Measurements from ENCODE around the gene TMPRSS11E. TPM values are rescaled to one million over a fixed set of nuclear protein-coding genes. Genes with fewer than 3 reads are reported as not detected.
A peak's percentile ranks its signal among the peaks of the same experiment; 100 is the strongest.

The TMPRSS11E gene
- total and polyA plus RNA-seq, 2 donors (not counting 1 experiment from before 2014, with no cell fraction given) = not detected

- H3K27ac ChIP-seq (ENCODE audit: insufficient read depth, low read length) = no peak overlapping the region
- TF ChIP-seq EZH2 (IDR thresholded peaks at IDR 0.05; ENCODE audit: low read length, missing control alignments) = no peak
- TF ChIP-seq CTCF (conservative IDR thresholded peaks at IDR 0.05 in 1 of 2, IDR thresholded peaks at IDR 0.05 in 1 of 2; ENCODE audit: low read depth in 1 of 2, low read length in 2 of 2) = no peak
- H3K79me2 ChIP-seq (ENCODE audit: control insufficient read depth, insufficient read depth, low read length) = no peaks in the 10 kb centered on the region
- H3K4me1 ChIP-seq (ENCODE audit: control insufficient read depth, extremely low read depth, insufficient read depth, low read length) = no peaks in the 10 kb centered on the region
- H2AFZ ChIP-seq (ENCODE audit: low read length) = no peak overlapping the region
- H4K20me1 ChIP-seq (ENCODE audit: control insufficient read depth, extremely low read depth, insufficient read depth, low read length) = no peaks in the 10 kb centered on the region
- no peaks in the 10 kb centered on the region for H3K36me3 ChIP-seq (ENCODE audit: control insufficient read depth, insufficient read depth, low read length)
- no peak overlapping the region for H3K4me3 ChIP-seq (replicated peaks in 1 of 4; ENCODE audit: control extremely low read depth in 1 of 4, insufficient read depth in 1 of 4, low read depth in 3 of 4, low read length in 4 of 4)
- no peaks in the 10 kb centered on the region for H3K9me3 ChIP-seq (ENCODE audit: control insufficient read depth, insufficient read depth, low read depth, low read length)
- peak; percentile 11 to 66 for DNase-seq (ENCODE audit: low read depth in 2 of 2)
- H3K27me3 ChIP-seq (ENCODE audit: control insufficient read depth, insufficient read depth, low read length) = no peaks in the 10 kb centered on the region
- H3K4me2 ChIP-seq (ENCODE audit: extremely low read depth, insufficient read depth, low read length) = no peak overlapping the region
- H3K9ac ChIP-seq (ENCODE audit: insufficient read depth, low read length) = no peak overlapping the region
Observed at GRCh38 chr4:68463796-68464195, 16.5 kb downstream of the TMPRSS11E start.

- no peak overlapping the region for H3K4me3 ChIP-seq (replicated peaks in 1 of 4; ENCODE audit: control extremely low read depth in 1 of 4, insufficient read depth in 1 of 4, low read depth in 3 of 4, low read length in 4 of 4)
- H3K4me2 ChIP-seq (ENCODE audit: extremely low read depth, insufficient read depth, low read length) = no peak overlapping the region
- no peak for TF ChIP-seq CTCF (conservative IDR thresholded peaks at IDR 0.05 in 1 of 2, IDR thresholded peaks at IDR 0.05 in 1 of 2; ENCODE audit: low read depth in 1 of 2, low read length in 2 of 2)
- no peak for TF ChIP-seq EZH2 (IDR thresholded peaks at IDR 0.05; ENCODE audit: low read length, missing control alignments)
- DNase-seq (ENCODE audit: low read depth in 2 of 2) = no peak
- no peaks in the 10 kb centered on the region for H3K27me3 ChIP-seq (ENCODE audit: control insufficient read depth, insufficient read depth, low read length)
- H4K20me1 ChIP-seq (ENCODE audit: control insufficient read depth, extremely low read depth, insufficient read depth, low read length) = no peaks in the 10 kb centered on the region
- no peaks in the 10 kb centered on the region for H3K9me3 ChIP-seq (ENCODE audit: control insufficient read depth, insufficient read depth, low read depth, low read length)
- H3K79me2 ChIP-seq (ENCODE audit: control insufficient read depth, insufficient read depth, low read length) = no peaks in the 10 kb centered on the region
- H3K4me1 ChIP-seq (ENCODE audit: control insufficient read depth, extremely low read depth, insufficient read depth, low read length) = no peaks in the 10 kb centered on the region
- H3K9ac ChIP-seq (ENCODE audit: insufficient read depth, low read length) = no peak overlapping the region
- H3K27ac ChIP-seq (ENCODE audit: insufficient read depth, low read length) = no peak overlapping the region
- no peaks in the 10 kb centered on the region for H3K36me3 ChIP-seq (ENCODE audit: control insufficient read depth, insufficient read depth, low read length)
- H2AFZ ChIP-seq (ENCODE audit: low read length) = no peak overlapping the region
Observed at GRCh38 chr4:68465058-68465457, 17.8 kb downstream of the TMPRSS11E start.

GRCh38 chr4:68466185-68466584 is 18.9 kb downstream of the TMPRSS11E start:
- no peak overlapping the region for H3K27ac ChIP-seq (ENCODE audit: insufficient read depth, low read length)
- no peak overlapping the region for H3K9ac ChIP-seq (ENCODE audit: insufficient read depth, low read length)
- no peak overlapping the region for H3K4me2 ChIP-seq (ENCODE audit: extremely low read depth, insufficient read depth, low read length)

More at GRCh38 chr4:68466185-68466584, 18.9 kb downstream of the TMPRSS11E start:
- no peaks in the 10 kb centered on the region for H3K4me1 ChIP-seq (ENCODE audit: control insufficient read depth, extremely low read depth, insufficient read depth, low read length)
- H3K79me2 ChIP-seq (ENCODE audit: control insufficient read depth, insufficient read depth, low read length) = no peaks in the 10 kb centered on the region
- TF ChIP-seq EZH2 (IDR thresholded peaks at IDR 0.05; ENCODE audit: low read length, missing control alignments) (no peak), CTCF (conservative IDR thresholded peaks at IDR 0.05 in 1 of 2, IDR thresholded peaks at IDR 0.05 in 1 of 2; ENCODE audit: low read depth in 1 of 2, low read length in 2 of 2) (no peak)
- no peak overlapping the region for H2AFZ ChIP-seq (ENCODE audit: low read length)
- no peak overlapping the region for H3K4me3 ChIP-seq (replicated peaks in 1 of 4; ENCODE audit: control extremely low read depth in 1 of 4, insufficient read depth in 1 of 4, low read depth in 3 of 4, low read length in 4 of 4)
- no peaks in the 10 kb centered on the region for H4K20me1 ChIP-seq (ENCODE audit: control insufficient read depth, extremely low read depth, insufficient read depth, low read length)
- H3K36me3 ChIP-seq (ENCODE audit: control insufficient read depth, insufficient read depth, low read length) = no peaks in the 10 kb centered on the region
- DNase-seq (ENCODE audit: low read depth in 2 of 2) = peak; percentile 44 to 93
- H3K9me3 ChIP-seq (ENCODE audit: control insufficient read depth, insufficient read depth, low read depth, low read length) = no peaks in the 10 kb centered on the region
- no peaks in the 10 kb centered on the region for H3K27me3 ChIP-seq (ENCODE audit: control insufficient read depth, insufficient read depth, low read length)
